GM19455 (cell line): ENCODE data around the gene B4GALT2.

Experiments used
- ATAC-seq: cut with Tn5 transposase; IDR thresholded peaks from one replicate; pipeline ENCODE4 v1.9.1; 2021; ENCODE audit not compliant: unreplicated experiment

The B4GALT2 gene

GRCh38 chr1:43946236-43947060 is 32.6 kb upstream of the B4GALT2 start, which contains the start of gene IPO13:
Gene IPO13, plus strand, starts transcription at chr1:43946950. Its CDS starts 651 bp downstream, at chr1:43947601.
- ATAC-seq: peak; percentile 86

- peak; percentile 21 for ATAC-seq
Observed at GRCh38 chr1:43947061-43947873, 31.7 kb upstream of the B4GALT2 start.

DNA sequence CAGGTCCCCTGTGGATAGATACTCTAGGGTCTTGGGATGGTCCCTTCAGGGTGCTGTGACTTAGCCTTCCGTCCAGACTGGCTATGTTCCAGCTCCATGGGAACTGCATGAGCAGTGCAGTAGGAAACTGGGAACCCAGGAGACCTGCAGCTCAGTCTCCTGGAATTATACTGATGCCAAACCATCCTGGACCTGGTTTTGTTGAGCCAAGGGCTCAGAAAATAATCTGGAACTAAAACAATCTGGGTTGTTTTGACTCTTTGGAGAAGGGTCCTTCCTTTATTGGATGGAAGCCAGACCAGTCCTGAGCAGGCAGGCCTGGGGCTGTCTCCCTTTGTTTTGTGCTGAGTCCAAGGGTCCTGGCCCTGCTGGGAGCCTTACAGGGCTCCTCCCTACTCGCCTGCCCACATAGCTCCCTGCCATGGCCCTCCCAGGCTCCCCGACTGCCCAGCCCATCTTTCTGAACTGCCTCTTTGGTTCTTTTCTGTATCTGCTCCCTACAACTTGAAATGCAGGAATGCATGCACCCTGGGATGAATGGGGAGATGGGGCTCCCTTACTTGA is 31.1 kb upstream of the B4GALT2 start:
- no peak for ATAC-seq

- no peak for ATAC-seq
Observed at GRCh38 chr1:43949678-43950077, 29.3 kb upstream of the B4GALT2 start.

DNA sequence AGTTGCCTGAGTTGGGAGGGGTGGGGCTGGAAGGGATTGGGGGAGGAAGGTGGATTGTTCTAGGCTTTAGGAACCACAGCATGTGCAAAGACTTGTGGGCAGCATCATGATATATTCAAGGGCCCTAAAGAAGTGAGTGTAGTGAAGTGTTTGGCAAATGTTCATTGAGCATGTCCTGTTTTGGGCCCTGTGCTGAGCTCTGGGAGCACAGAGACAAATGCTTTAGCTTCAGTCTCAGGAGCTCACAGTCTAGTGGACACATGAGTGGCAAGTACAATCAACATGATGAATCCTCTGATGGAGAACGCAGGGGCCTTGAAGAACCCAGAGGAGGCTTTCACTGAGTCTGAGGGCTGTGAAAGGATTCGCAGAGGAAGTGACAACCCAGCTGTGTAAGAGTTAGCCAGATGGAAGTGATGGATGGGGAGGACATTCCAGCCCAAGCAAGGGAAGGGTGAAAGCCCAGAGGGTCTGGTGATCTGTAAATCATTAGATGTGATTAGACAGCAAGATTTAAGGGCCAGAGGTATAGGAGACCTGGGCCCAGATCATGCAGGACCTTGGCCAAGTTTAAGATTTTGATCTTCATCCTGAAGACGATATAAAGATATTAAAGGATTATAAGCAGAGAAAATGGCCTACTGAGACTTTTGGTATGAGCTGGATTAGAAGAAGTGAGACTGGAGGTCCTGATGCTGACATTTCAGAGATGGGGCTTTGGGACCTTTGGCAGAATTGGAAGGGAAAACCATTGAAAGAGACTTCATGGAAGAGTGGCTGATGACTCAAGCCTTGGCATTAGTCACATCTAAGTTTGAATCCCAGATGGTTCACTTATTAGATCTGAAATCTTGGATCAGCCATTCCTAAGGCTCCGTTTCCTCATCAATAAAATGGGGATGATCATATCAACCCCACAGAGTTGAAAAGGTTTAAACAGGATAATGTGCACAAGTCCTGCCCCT is 27.7 kb upstream of the B4GALT2 start:
- ATAC-seq: no peak

DNA sequence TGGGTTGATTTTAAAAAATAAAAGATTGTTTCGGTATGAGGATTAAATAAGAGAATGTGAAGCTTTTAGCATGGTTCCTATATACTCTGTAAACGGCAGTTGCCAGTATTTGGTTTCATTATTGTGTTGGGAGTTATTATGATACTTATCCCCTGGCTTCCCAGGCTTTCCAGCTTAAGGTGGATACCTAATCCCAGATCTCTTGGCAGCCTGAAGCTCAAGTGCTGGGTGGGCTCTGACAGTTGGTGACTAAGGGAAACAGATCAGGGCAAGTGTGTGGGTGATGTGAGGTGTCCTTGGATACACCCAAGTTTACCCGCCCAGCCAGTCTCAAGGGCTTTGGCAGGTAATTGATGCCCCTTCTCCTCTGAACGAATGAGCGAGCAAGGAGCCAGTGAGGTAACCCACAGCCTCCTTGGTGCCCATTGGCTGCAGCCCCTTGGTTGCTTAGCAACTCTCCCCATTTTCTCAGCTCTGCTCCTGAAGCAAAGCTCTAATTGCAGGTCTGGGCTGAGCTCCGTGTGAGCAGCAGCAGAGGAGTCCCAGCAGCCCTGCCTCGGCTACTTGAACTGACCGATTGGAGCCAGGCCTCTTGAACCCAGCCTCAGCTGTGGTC is 26.2 kb upstream of the B4GALT2 start:
- no peak for ATAC-seq

DNA sequence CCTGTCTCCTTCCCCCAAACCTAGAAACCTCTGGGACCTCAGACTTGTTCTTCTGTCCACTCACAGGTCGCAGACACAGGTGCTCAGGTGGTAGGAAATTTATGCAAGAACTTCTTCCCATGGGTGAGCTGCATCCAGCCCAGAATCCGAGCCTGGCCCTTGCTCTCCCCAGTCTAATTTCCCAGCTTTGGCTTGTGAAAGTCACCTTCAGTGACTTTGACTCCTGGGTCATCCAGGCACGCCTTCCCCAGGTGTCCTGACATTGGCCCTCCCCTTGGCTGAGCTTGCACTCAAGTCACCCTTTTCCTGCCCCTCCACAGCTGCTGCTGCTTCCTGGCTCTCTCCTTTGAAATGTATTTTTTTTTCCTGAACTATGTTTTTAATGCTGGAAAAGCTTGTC is 25.6 kb upstream of the B4GALT2 start:
- ATAC-seq: no peak

DNA sequence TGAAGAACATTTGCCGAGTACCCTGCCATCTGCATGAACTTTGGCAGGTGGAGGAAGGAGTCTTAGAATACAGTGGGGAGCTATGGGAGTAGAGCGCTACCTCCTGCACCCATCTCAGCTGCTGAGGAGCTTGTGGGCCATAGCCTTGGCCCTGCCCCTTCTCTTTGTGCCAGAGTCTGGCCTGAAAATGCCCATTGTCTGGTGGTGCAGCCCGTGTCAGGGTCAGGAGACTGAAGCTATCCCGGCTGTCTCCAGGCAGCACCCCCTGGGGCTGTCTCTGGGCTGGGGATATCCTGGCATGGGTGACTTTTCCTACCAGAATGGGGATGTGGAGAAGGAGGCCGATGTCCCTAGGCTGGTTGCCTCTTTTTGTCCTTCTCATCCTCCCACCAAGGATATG is 25.0 kb upstream of the B4GALT2 start:
- no peak for ATAC-seq

DNA sequence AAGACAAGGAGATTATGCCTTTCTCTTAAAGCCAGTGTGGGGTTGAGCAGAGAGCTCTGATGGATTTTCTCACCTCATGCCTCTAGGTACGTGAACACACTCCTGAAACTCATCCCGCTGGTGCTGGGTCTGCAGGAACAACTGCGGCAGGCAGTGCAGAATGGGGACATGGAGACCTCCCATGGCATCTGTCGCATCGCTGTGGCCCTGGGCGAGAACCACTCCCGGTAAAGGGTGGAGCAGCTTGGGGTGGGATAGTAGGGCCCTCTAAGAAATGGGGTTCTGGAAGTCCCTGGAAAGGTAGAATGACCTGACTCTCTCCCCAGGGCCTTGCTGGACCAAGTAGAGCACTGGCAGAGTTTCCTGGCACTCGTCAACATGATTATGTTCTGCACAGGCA is 22.8 kb upstream of the B4GALT2 start:
- no peak for ATAC-seq

DNA sequence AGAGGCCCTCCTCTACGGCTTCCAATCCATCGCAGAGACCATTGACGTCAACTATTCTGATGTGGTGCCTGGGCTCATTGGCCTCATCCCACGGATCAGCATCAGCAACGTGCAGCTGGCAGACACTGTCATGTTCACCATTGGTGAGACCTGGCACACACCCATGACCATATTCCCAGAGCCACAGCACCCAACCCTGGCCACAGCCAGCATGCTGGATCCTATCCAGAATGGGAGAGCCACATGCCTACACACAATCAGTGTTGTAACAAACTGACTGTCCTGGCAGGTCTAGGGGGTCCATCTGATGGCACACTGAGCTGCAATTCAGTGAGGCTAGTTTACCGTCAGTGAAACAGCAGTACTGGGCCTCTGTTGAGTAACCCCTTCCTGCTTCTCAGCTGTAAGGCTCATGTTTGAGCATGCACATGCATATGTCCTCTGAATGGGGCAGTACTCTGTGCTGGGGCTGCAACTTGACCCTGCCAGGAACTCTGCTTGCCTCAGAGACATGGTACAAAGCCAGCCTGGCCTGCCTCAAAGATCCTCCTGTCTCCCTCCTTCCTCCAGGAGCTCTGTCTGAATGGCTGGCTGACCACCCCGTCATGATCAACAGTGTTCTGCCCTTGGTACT is 21.5 kb upstream of the B4GALT2 start:
- ATAC-seq: no peak

DNA sequence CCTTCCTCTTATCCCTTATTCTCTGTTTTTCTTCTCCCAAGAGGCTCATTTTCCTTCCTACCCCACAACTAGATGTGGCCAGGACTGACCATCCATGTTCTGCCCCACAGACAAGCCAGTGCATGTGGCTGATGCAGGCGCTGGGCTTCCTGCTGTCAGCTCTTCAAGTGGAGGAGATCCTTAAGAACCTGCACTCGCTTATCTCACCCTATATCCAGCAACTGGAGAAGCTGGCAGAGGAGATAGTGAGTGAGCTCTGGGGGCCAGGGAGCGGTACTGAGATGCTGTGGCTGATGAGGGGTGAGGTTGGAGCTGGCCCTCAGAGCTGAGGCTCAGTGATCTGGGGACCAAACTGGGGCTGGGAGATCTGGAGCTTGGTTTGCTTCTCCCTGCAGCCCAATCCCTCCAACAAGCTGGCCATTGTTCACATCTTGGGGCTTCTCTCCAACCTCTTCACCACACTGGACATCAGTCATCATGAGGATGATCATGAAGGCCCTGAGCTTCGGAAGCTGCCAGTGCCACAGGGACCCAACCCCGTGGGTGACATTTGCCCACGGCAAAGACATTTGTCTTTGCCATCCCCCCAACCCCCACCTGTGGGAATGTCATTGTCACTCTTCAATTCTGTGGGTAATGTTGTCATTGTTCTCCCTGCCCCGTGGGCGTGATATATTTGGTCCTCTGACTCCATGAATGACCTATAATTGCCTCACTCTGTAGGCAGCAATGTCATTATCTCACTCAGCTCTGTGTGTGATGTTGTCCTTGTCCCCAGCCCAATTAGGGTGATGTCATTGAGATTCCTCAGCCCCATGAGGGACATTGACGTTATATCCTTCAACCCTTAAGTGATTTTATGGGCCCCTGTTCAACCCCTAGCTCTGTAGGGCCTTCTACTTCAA is 20.4 kb upstream of the B4GALT2 start:
- ATAC-seq: no peak

- no peak for ATAC-seq
Observed at GRCh38 chr1:43960798-43961197, 18.2 kb upstream of the B4GALT2 start.

DNA sequence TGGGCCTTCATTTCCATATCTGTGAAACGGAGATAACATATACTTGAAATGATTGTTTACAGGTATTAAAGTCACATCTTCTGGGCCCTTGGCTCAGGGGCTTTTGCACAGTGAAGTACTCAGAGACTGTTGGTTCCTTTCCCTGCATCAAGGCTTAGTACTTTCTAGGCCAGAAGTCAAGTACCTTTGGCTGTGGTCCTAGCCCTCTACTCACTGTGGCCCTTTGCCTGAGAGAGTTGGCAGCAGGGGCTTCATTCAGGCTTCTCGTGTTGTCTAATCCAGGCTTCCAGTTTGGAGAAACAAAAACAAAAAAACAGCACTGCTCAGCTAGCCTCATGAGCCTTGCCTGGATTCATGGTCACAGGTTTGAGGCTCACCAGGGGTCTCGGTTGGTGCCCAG is 17.3 kb upstream of the B4GALT2 start:
- no peak for ATAC-seq

DNA sequence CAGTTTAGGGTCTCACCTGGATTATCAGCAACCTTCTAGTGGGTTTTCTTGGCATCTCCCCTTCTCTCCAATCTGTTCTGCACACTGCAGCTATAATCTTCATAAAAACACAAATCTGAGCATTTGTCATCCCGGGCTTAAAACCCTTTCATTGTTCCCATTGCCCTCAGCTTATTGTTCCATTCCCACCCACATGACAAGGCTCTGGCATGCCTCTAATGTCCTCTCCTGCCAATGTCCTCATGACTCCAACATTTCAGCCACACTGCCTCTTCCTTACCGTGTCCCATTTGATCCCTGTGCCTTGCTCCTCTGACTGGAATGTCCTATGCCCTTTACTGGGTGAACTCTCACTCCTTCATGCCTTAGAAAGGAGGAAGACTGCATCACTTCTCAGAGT is 16.7 kb upstream of the B4GALT2 start:
- ATAC-seq: no peak

DNA sequence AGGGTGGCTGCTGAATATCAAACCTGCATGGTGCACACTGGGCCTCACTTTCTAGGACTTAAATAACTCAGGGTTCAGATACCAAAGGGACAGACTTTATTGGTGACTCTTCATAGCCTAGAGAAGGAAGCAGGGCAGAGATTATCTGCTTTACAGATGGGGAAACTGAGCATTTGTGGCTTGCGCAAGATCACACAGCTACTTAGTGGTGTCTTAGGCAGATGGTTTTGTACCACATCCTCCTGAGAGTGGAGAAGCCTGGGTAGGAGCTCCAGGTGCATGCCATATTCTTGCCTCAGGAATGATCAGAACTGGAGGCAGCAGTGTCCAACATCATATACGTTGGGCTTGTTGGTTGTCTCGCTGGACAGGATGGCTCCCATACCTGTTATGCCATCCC is 16.0 kb upstream of the B4GALT2 start:
- ATAC-seq: no peak

GRCh38 chr1:43963890-43964289 is 15.1 kb upstream of the B4GALT2 start:
- ATAC-seq: no peak

DNA sequence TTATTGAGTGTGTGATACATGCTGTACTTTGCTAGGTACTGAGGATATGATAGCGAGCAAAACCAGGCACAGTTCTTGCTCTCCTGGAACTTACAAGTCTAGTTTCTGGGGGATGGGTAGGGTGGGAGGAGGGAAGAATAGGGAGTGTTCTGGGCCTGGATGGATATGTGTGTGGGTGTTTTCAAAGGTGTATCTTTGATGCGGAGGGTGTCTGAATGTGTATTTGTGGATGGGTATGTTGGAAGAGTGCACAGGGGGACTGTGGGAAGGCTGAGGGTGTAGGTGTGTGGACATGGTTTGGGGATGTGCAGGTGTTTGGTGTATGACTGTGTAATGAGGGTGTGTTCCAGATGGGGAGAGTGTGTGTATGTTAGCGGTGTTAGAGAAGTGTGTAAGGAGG is 13.7 kb upstream of the B4GALT2 start:
- no peak for ATAC-seq

DNA sequence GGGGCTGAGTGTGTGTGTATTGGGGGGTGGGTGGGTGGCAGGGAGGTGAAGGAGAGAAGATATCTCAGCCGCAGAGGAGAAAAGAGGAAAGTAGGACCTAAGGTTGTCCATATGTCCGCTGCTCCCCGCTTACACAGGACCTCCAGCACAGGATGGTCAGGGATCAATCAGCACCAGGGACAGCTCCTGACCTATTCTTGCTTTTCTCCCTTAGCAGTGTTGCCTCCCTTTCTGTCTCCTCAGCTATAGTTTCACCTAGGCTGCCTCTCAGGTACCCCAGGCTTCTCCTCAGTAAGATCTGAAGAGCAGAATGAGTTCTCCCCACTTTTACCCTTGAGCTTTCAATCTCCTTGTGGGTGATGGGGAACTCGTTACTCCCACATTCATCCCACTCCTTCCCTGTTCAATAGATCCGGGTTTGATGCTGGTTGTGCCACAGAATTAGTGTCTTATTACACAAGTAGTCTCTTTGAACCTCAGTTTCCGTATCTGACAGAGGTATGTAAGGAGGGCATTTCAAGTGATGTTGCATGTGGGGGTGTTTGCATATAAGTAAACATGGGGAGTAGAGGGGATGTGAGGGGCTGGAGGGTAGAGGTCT is 10.6 kb upstream of the B4GALT2 start:
- ATAC-seq: no peak

- ATAC-seq: peak; percentile 2
Observed at GRCh38 chr1:43969416-43969745, 9.6 kb upstream of the B4GALT2 start.
